Measurements from ENCODE around the gene BECN2.

The BECN2 gene

GRCh38 chr1:241976229-241976628, 18.7 kb downstream of the BECN2 start:
- no peak for DNase-seq
- WGBS, result 94% methylated on average over 4 of the region's 6 CpGs
- H3K23ac ChIP-seq (ENCODE audit: low read length in 2 of 2), result no peak overlapping the region
- H3K36me3 ChIP-seq (ENCODE audit: control insufficient read depth in 1 of 2, insufficient read depth in 2 of 2, low read depth in 1 of 2, low read length in 2 of 2), result no peaks in the 10 kb centered on the region
- no peaks in the 10 kb centered on the region for H3K27me3 ChIP-seq (ENCODE audit: control insufficient read depth in 1 of 2, insufficient read depth in 1 of 2, low read length in 2 of 2)
- H2AK5ac ChIP-seq (ENCODE audit: low read length, severe bottlenecking), result no peak overlapping the region
- no peak overlapping the region for H4K91ac ChIP-seq (ENCODE audit: low read length)
- H3K14ac ChIP-seq (ENCODE audit: low read length in 2 of 2), result no peak overlapping the region
- H3K18ac ChIP-seq (ENCODE audit: low read depth in 1 of 2, low read length in 2 of 2), result no peak overlapping the region
- no peak overlapping the region for H2BK120ac ChIP-seq (ENCODE audit: low read depth, low read length)
- no peak overlapping the region for H2AFZ ChIP-seq (ENCODE audit: low read depth, low read length)
- no peak overlapping the region for H2BK15ac ChIP-seq (ENCODE audit: low read depth, poor library complexity, severe bottlenecking)
- H3K4ac ChIP-seq (ENCODE audit: low read depth in 1 of 2, low read length in 2 of 2), result no peak overlapping the region
- H3K27ac ChIP-seq (ENCODE audit: low read length, poor library complexity, severe bottlenecking), result no peak overlapping the region
- no peaks in the 10 kb centered on the region for H3K79me1 ChIP-seq (replicated peaks; ENCODE audit: low read length, poor library complexity, severe bottlenecking)
- no peaks in the 10 kb centered on the region for H3K9me3 ChIP-seq (ENCODE audit: control insufficient read depth, low read length)
- H3K4me2 ChIP-seq (ENCODE audit: low read length, poor library complexity, severe bottlenecking), result no peak overlapping the region
- no peak overlapping the region for H4K8ac ChIP-seq (ENCODE audit: low read length)
- no peak overlapping the region for H2BK12ac ChIP-seq (ENCODE audit: low read length in 2 of 2)
- peaks cover 3% of the 10 kb centered on the region for H3K4me1 ChIP-seq (ENCODE audit: control insufficient read depth, insufficient read depth, low read depth, low read length)
- H2BK5ac ChIP-seq (ENCODE audit: low read depth, low read length, poor library complexity, severe bottlenecking), result no peak overlapping the region
- no peak overlapping the region for H3K9ac ChIP-seq (ENCODE audit: low read length)
- no peak overlapping the region for H3K4me3 ChIP-seq (ENCODE audit: insufficient read depth in 1 of 2, low read depth in 1 of 2, low read length in 2 of 2)

- H3K79me1 ChIP-seq (replicated peaks; ENCODE audit: low read length, poor library complexity, severe bottlenecking), result no peaks in the 10 kb centered on the region
- H2BK120ac ChIP-seq (ENCODE audit: low read depth, low read length), result no peak overlapping the region
- H3K9me3 ChIP-seq (ENCODE audit: control insufficient read depth, low read length), result no peaks in the 10 kb centered on the region
- H2BK12ac ChIP-seq (ENCODE audit: low read length in 2 of 2), result no peak overlapping the region
- 92% methylated on average over 17 of the region's 18 CpGs for WGBS
- no peak overlapping the region for H3K4me2 ChIP-seq (ENCODE audit: low read length, poor library complexity, severe bottlenecking)
- no peaks in the 10 kb centered on the region for H3K36me3 ChIP-seq (ENCODE audit: control insufficient read depth in 1 of 2, insufficient read depth in 2 of 2, low read depth in 1 of 2, low read length in 2 of 2)
- no peak overlapping the region for H3K9ac ChIP-seq (ENCODE audit: low read length)
- H3K14ac ChIP-seq (ENCODE audit: low read length in 2 of 2), result no peak overlapping the region
- no peaks in the 10 kb centered on the region for H3K4me1 ChIP-seq (ENCODE audit: control insufficient read depth, insufficient read depth, low read depth, low read length)
- no peak overlapping the region for H3K4me3 ChIP-seq (ENCODE audit: insufficient read depth in 1 of 2, low read depth in 1 of 2, low read length in 2 of 2)
- no peak overlapping the region for H2BK15ac ChIP-seq (ENCODE audit: low read depth, poor library complexity, severe bottlenecking)
- no peak overlapping the region for H3K4ac ChIP-seq (ENCODE audit: low read depth in 1 of 2, low read length in 2 of 2)
- no peak overlapping the region for H3K23ac ChIP-seq (ENCODE audit: low read length in 2 of 2)
- no peak overlapping the region for H3K18ac ChIP-seq (ENCODE audit: low read depth in 1 of 2, low read length in 2 of 2)
- H2BK5ac ChIP-seq (ENCODE audit: low read depth, low read length, poor library complexity, severe bottlenecking), result no peak overlapping the region
- H4K8ac ChIP-seq (ENCODE audit: low read length), result no peak overlapping the region
- DNase-seq, result no peak
- H2AFZ ChIP-seq (ENCODE audit: low read depth, low read length), result no peak overlapping the region
- no peak overlapping the region for H3K27ac ChIP-seq (ENCODE audit: low read length, poor library complexity, severe bottlenecking)
- no peak overlapping the region for H2AK5ac ChIP-seq (ENCODE audit: low read length, severe bottlenecking)
- no peaks in the 10 kb centered on the region for H3K27me3 ChIP-seq (ENCODE audit: control insufficient read depth in 1 of 2, insufficient read depth in 1 of 2, low read length in 2 of 2)
- H4K91ac ChIP-seq (ENCODE audit: low read length), result no peak overlapping the region
Observed at GRCh38 chr1:241979071-241979470, 21.5 kb downstream of the BECN2 start.

GRCh38 chr1:241979926-241980325, 22.4 kb downstream of the BECN2 start:
- Histone ChIP-seq H3K27me3 (ENCODE audit: control insufficient read depth in 1 of 2, insufficient read depth in 1 of 2, low read length in 2 of 2) (no peaks in the 10 kb centered on the region), H3K4ac (ENCODE audit: low read depth in 1 of 2, low read length in 2 of 2) (no peak overlapping the region), H2BK15ac (ENCODE audit: low read depth, poor library complexity, severe bottlenecking) (no peak overlapping the region), H3K36me3 (ENCODE audit: control insufficient read depth in 1 of 2, insufficient read depth in 2 of 2, low read depth in 1 of 2, low read length in 2 of 2) (no peaks in the 10 kb centered on the region), H4K8ac (ENCODE audit: low read length) (no peak overlapping the region), H3K9ac (ENCODE audit: low read length) (no peak overlapping the region), H3K4me2 (ENCODE audit: low read length, poor library complexity, severe bottlenecking) (no peak overlapping the region), H2BK120ac (ENCODE audit: low read depth, low read length) (no peak overlapping the region), H4K91ac (ENCODE audit: low read length) (no peak overlapping the region), H3K14ac (ENCODE audit: low read length in 2 of 2) (no peak overlapping the region), H3K18ac (ENCODE audit: low read depth in 1 of 2, low read length in 2 of 2) (no peak overlapping the region), H2AK5ac (ENCODE audit: low read length, severe bottlenecking) (no peak overlapping the region), H3K79me1 (replicated peaks; ENCODE audit: low read length, poor library complexity, severe bottlenecking) (no peaks in the 10 kb centered on the region), H3K23ac (ENCODE audit: low read length in 2 of 2) (no peak overlapping the region), H2BK5ac (ENCODE audit: low read depth, low read length, poor library complexity, severe bottlenecking) (no peak overlapping the region), H3K27ac (ENCODE audit: low read length, poor library complexity, severe bottlenecking) (no peak overlapping the region), H3K4me1 (ENCODE audit: control insufficient read depth, insufficient read depth, low read depth, low read length) (no peaks in the 10 kb centered on the region), H2AFZ (ENCODE audit: low read depth, low read length) (no peak overlapping the region), H3K4me3 (ENCODE audit: insufficient read depth in 1 of 2, low read depth in 1 of 2, low read length in 2 of 2) (no peak overlapping the region), H2BK12ac (ENCODE audit: low read length in 2 of 2) (no peak overlapping the region), H3K9me3 (ENCODE audit: control insufficient read depth, low read length) (no peaks in the 10 kb centered on the region)
- no CpG with 5 or more reads among the region's 1 CpG for WGBS
- DNase-seq, result no peak

GRCh38 chr1:241985787-241986186, 28.2 kb downstream of the BECN2 start:
- H3K79me1 ChIP-seq (replicated peaks; ENCODE audit: low read length, poor library complexity, severe bottlenecking), result no peaks in the 10 kb centered on the region
- H2BK15ac ChIP-seq (ENCODE audit: low read depth, poor library complexity, severe bottlenecking), result no peak overlapping the region
- no peak overlapping the region for H2AFZ ChIP-seq (ENCODE audit: low read depth, low read length)
- peak overlapping the region; percentile 20 for H3K9ac ChIP-seq (ENCODE audit: low read length)
- no peak overlapping the region for H3K4ac ChIP-seq (ENCODE audit: low read depth in 1 of 2, low read length in 2 of 2)
- H4K8ac ChIP-seq (ENCODE audit: low read length), result no peak overlapping the region
- no peak overlapping the region for H4K91ac ChIP-seq (ENCODE audit: low read length)
- H2BK12ac ChIP-seq (ENCODE audit: low read length in 2 of 2), result no peak overlapping the region
- no peak overlapping the region for H2AK5ac ChIP-seq (ENCODE audit: low read length, severe bottlenecking)
- no peak overlapping the region for H3K14ac ChIP-seq (ENCODE audit: low read length in 2 of 2)
- no peaks in the 10 kb centered on the region for H3K9me3 ChIP-seq (ENCODE audit: control insufficient read depth, low read length)
- H3K27ac ChIP-seq (ENCODE audit: low read length, poor library complexity, severe bottlenecking), result no peak overlapping the region
- DNase-seq, result peak; percentile 50
- no peaks in the 10 kb centered on the region for H3K27me3 ChIP-seq (ENCODE audit: control insufficient read depth in 1 of 2, insufficient read depth in 1 of 2, low read length in 2 of 2)
- H3K4me1 ChIP-seq (ENCODE audit: control insufficient read depth, insufficient read depth, low read depth, low read length), result peaks cover 8% of the 10 kb centered on the region
- 80% methylated on average over 10 of the region's 10 CpGs for WGBS
- H3K4me3 ChIP-seq (ENCODE audit: insufficient read depth in 1 of 2, low read depth in 1 of 2, low read length in 2 of 2), result no peak overlapping the region
- H3K4me2 ChIP-seq (ENCODE audit: low read length, poor library complexity, severe bottlenecking), result no peak overlapping the region
- H2BK120ac ChIP-seq (ENCODE audit: low read depth, low read length), result no peak overlapping the region
- H2BK5ac ChIP-seq (ENCODE audit: low read depth, low read length, poor library complexity, severe bottlenecking), result no peak overlapping the region
- H3K23ac ChIP-seq (ENCODE audit: low read length in 2 of 2), result no peak overlapping the region
- H3K18ac ChIP-seq (ENCODE audit: low read depth in 1 of 2, low read length in 2 of 2), result no peak overlapping the region
- H3K36me3 ChIP-seq (ENCODE audit: control insufficient read depth in 1 of 2, insufficient read depth in 2 of 2, low read depth in 1 of 2, low read length in 2 of 2), result no peaks in the 10 kb centered on the region
